Measurements from ENCODE around the gene GFOD1. TPM values are rescaled to one million over a fixed set of nuclear protein-coding genes. Genes with fewer than 3 reads are reported as not detected.

The GFOD1 gene
- total and polyA plus RNA-seq, 10 of the 15 experiments (the other 5 are each of a cell fraction or from before 2014, with no cell fraction given) = 6.5 to 41.4 (median 16.0) TPM

DNA sequence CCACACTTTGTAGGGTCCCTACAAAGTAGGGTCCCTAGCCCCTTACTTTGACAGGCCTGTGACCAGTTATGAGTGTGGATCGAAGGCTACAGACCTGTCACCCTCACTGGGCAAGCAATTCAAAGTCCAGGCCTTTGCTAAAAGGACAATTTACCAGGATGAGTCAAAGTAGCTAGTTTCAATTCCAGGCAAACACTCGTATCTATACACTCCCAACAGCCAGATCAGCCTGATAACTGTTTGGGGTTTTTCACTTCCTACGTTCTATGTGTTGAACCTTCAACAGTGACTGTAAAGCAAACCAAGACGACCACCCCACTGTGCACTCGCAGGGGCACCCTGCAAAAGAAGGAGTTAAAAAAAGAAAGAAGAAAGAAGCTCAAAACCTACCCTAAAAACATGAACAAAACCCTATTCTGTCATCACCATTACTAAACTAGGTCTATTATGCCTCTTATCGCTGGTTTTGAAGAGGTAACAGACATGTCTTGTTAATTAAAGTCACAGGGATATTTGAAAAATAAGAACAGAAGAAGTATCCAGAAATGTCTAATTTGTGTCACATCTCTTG, 3.2 kb downstream of the GFOD1 start (continued):
- TF ChIP-seq, protein P1, sequence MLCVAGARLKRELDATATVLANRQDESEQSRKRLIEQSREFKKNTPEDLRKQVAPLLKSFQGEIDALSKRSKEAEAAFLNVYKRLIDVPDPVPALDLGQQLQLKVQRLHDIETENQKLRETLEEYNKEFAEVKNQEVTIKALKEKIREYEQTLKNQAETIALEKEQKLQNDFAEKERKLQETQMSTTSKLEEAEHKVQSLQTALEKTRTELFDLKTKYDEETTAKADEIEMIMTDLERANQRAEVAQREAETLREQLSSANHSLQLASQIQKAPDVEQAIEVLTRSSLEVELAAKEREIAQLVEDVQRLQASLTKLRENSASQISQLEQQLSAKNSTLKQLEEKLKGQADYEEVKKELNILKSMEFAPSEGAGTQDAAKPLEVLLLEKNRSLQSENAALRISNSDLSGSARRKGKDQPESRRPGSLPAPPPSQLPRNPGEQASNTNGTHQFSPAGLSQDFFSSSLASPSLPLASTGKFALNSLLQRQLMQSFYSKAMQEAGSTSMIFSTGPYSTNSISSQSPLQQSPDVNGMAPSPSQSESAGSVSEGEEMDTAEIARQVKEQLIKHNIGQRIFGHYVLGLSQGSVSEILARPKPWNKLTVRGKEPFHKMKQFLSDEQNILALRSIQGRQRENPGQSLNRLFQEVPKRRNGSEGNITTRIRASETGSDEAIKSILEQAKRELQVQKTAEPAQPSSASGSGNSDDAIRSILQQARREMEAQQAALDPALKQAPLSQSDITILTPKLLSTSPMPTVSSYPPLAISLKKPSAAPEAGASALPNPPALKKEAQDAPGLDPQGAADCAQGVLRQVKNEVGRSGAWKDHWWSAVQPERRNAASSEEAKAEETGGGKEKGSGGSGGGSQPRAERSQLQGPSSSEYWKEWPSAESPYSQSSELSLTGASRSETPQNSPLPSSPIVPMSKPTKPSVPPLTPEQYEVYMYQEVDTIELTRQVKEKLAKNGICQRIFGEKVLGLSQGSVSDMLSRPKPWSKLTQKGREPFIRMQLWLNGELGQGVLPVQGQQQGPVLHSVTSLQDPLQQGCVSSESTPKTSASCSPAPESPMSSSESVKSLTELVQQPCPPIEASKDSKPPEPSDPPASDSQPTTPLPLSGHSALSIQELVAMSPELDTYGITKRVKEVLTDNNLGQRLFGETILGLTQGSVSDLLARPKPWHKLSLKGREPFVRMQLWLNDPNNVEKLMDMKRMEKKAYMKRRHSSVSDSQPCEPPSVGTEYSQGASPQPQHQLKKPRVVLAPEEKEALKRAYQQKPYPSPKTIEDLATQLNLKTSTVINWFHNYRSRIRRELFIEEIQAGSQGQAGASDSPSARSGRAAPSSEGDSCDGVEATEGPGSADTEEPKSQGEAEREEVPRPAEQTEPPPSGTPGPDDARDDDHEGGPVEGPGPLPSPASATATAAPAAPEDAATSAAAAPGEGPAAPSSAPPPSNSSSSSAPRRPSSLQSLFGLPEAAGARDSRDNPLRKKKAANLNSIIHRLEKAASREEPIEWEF (IDR thresholded peaks at IDR 0.05; ENCODE audit: insufficient replicate concordance, low read depth, low read length) = no peak
- TF ChIP-seq PAX8 (IDR thresholded peaks at IDR 0.05) (no peak), ETV6 (conservative IDR thresholded peaks at IDR 0.05 in 1 of 2, IDR thresholded peaks at IDR 0.05 in 1 of 2; ENCODE audit: borderline replicate concordance in 1 of 2, low read depth in 1 of 2) (0 out of 4 replicates have a peak, but pooled peaks of 1 of the 2 experiments have one; percentile 12), EED (IDR thresholded peaks at IDR 0.05; ENCODE audit: low read depth) (peak; percentile 57), BCL11A (IDR thresholded peaks at IDR 0.05; ENCODE audit: low read depth, low read length) (peak; percentile 68), CHD4 (IDR thresholded peaks at IDR 0.05) (no peak), STAT1 (conservative IDR thresholded peaks at IDR 0.05) (0 out of 2 replicates have a peak, but pooled peaks have one; percentile 7), SKIL (IDR thresholded peaks at IDR 0.05; ENCODE audit: low read depth, poor library complexity, severe bottlenecking) (peak; percentile 49), EZH2 (IDR thresholded peaks at IDR 0.05; ENCODE audit: borderline replicate concordance, control insufficient read depth, low read depth, low read length) (no peak), RELB (IDR thresholded peaks at IDR 0.05; ENCODE audit: low read depth) (0 out of 2 replicates have a peak, but pooled peaks have one; percentile 28), EP300 (IDR thresholded peaks at IDR 0.05; ENCODE audit: borderline replicate concordance in 1 of 2, control insufficient read depth in 1 of 2, low read depth in 2 of 2, low read length in 2 of 2) (peak; percentile 15 to 54; a peak in 1 of 4 replicates), PAX5 (IDR thresholded peaks at IDR 0.05; ENCODE audit: borderline replicate concordance, low read depth, low read length) (0 out of 2 replicates have a peak, but pooled peaks have one; percentile 11), SUPT20H (IDR thresholded peaks at IDR 0.05; ENCODE audit: borderline replicate concordance, control insufficient read depth, low read depth, low read length) (no peak), NFIC (IDR thresholded peaks at IDR 0.05; ENCODE audit: low read depth, low read length) (peak; percentile 52; the same call in 1 of the 2 replicates), SMARCA5 (IDR thresholded peaks at IDR 0.05) (no peak), MEF2A (IDR thresholded peaks at IDR 0.05; ENCODE audit: insufficient read depth, low read depth, low read length) (no peak)
- TF ChIP-seq, protein P2, sequence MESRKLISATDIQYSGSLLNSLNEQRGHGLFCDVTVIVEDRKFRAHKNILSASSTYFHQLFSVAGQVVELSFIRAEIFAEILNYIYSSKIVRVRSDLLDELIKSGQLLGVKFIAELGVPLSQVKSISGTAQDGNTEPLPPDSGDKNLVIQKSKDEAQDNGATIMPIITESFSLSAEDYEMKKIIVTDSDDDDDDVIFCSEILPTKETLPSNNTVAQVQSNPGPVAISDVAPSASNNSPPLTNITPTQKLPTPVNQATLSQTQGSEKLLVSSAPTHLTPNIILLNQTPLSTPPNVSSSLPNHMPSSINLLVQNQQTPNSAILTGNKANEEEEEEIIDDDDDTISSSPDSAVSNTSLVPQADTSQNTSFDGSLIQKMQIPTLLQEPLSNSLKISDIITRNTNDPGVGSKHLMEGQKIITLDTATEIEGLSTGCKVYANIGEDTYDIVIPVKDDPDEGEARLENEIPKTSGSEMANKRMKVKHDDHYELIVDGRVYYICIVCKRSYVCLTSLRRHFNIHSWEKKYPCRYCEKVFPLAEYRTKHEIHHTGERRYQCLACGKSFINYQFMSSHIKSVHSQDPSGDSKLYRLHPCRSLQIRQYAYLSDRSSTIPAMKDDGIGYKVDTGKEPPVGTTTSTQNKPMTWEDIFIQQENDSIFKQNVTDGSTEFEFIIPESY (IDR thresholded peaks at IDR 0.05) = no peak

All from GM12878 (cell line).